HCT116 (cell line): Measurements from ENCODE around the gene TH. TPM values are rescaled to one million over a fixed set of nuclear protein-coding genes. Genes with fewer than 3 reads are reported as not detected.

Experiments
- ATAC-seq: fragments of 200-7000 bp; cut with Tn5 transposase; 2 replicates; pipeline ENCODE4 v1.9.1; 2020; ENCODE audit warnings: mild to moderate bottlenecking, moderate library complexity
- BruUV-seq: library from RNA; stranded (reverse); fragments of 400-500 nt; replicated peaks from 2 replicates; lab custom pipeline; 2021; lab: Mats Ljungman, UMichigan
- CTCF ChIA-PET: fragments of 300-600 bp; sonication (Branson Sonifier 250); formaldehyde crosslinking; loops from one replicate; lab custom pipeline; 2021; ENCODE audit warnings: antibody characterized with exemption; lab: Charles Lee
- POLR2A ChIA-PET: fragments of 300-600, 350-600 bp; sonication (Branson Sonifier 250); formaldehyde crosslinking; loops from one replicate; lab custom pipeline; 2021; ENCODE audit warnings: antibody characterized with exemption; lab: Charles Lee
- RAD21 ChIA-PET, 2 experiments: fragments of 300-600 bp; sonication (Branson Sonifier 250); formaldehyde crosslinking; loops; one replicate each; lab custom pipeline; 2023; ENCODE audit warnings: low total read pairs in 2 of 2; ENCODE audit not compliant: uncharacterized antibody in 2 of 2, unreplicated experiment in 2 of 2, low non-redundant PET in 1 of 2; lab: Charles Lee
- DNase-seq: peaks from one replicate; pipeline ENCODE4 v3.0.0-alpha.2; 2010; ENCODE audit warnings: low read depth, low spot score
- H2AFZ ChIP-seq: fragments of 200-600 bp; shearing (Covaris generic), sonication (generic); 2 replicates; pipeline ENCODE4 v1.6.1; 2017; ENCODE audit warnings: low read depth, mixed run types, mixed read lengths, antibody characterized with exemption, low read length; ENCODE audit not compliant: poor library complexity, severe bottlenecking
- H3K27ac ChIP-seq: 2 replicates; pipeline ENCODE4 v1.5.1; 2012; ENCODE audit warnings: low read depth, low read length
- H3K27me3 ChIP-seq: fragments of 200-600 bp; sonication (generic); 2 replicates; pipeline ENCODE4 v1.6.1; 2016; ENCODE audit warnings: mixed run types, low read length, mixed read lengths; ENCODE audit not compliant: insufficient read depth
- H3K36me3 ChIP-seq, 2 experiments: fragments of 200-500 bp in 1 of 2; fragments of 200-600 bp in 1 of 2; sonication (Bioruptor generic) in 1 of 2; sonication (generic) in 1 of 2; 2 replicates each; pipeline versions ENCODE4 v1.5.1 to v1.6.1; 2014 to 2016; ENCODE audit warnings: low read length in 2 of 2, inconsistent platforms in 1 of 2, mixed read lengths in 1 of 2, mixed run types in 1 of 2; ENCODE audit not compliant: insufficient read depth in 2 of 2, control insufficient read depth in 1 of 2
- H3K4me1 ChIP-seq, 2 experiments: fragments of 200-600 bp in 1 of 2; sonication (generic) in 1 of 2; 2 replicates each; pipeline versions ENCODE4 v1.5.1 to v1.6.1; 2012 to 2017; ENCODE audit warnings: low read length in 2 of 2, inconsistent platforms in 1 of 2, mild to moderate bottlenecking in 1 of 2, mixed read lengths in 1 of 2, mixed run types in 1 of 2, moderate library complexity in 1 of 2; ENCODE audit not compliant: insufficient read depth in 2 of 2, control insufficient read depth in 1 of 2
- H3K4me2 ChIP-seq: fragments of 200-600 bp; sonication (generic); 2 replicates; pipeline ENCODE4 v1.6.1; 2017; ENCODE audit warnings: mixed run types, low read length, mixed read lengths
- H3K4me3 ChIP-seq, 2 experiments: fragments of 200-600 bp in 1 of 2; sonication (generic) in 1 of 2; replicated peaks in 1 of 2; 2 replicates each; pipeline ENCODE4 v1.5.1; 2011 to 2016; ENCODE audit warnings: low read length in 2 of 2, control low read depth in 1 of 2, low read depth in 1 of 2, mild to moderate bottlenecking in 1 of 2, mixed read lengths in 1 of 2, mixed run types in 1 of 2
- H3K79me2 ChIP-seq: fragments of 200-600 bp; sonication (generic); 2 replicates; pipeline ENCODE4 v1.6.1; 2017; ENCODE audit warnings: mild to moderate bottlenecking, mixed run types, low read length, moderate library complexity, mixed read lengths; ENCODE audit not compliant: insufficient read depth
- H3K9ac ChIP-seq: fragments of 200-600 bp; sonication (generic); 2 replicates; pipeline ENCODE4 v1.6.1; 2016; ENCODE audit warnings: low read length, mixed read lengths
- H3K9me2 ChIP-seq: fragments of 200-600 bp; sonication (generic), shearing (Covaris generic); 2 replicates; pipeline ENCODE4 v1.6.1; 2017; ENCODE audit warnings: mixed run types, mild to moderate bottlenecking, moderate library complexity; ENCODE audit not compliant: insufficient read depth
- H3K9me3 ChIP-seq, 2 experiments: fragments of 200-500 bp in 1 of 2; fragments of 200-600 bp in 1 of 2; sonication (Bioruptor generic) in 1 of 2; sonication (generic) in 1 of 2; 2 replicates each; pipeline ENCODE4 v1.6.1; 2014 to 2017; ENCODE audit warnings: low read length in 2 of 2, mixed read lengths in 2 of 2, inconsistent platforms in 1 of 2, low read depth in 1 of 2, mild to moderate bottlenecking in 1 of 2, mixed run types in 1 of 2, moderate library complexity in 1 of 2; ENCODE audit not compliant: control insufficient read depth in 1 of 2, insufficient read depth in 1 of 2
- H4K20me1 ChIP-seq: fragments of 200-600 bp; sonication (generic), shearing (Covaris generic); 2 replicates; pipeline ENCODE4 v1.6.1; 2017; ENCODE audit warnings: mixed run types, mild to moderate bottlenecking, moderate library complexity; ENCODE audit not compliant: insufficient read depth
- ATF3 ChIP-seq: IDR thresholded peaks from 2 replicates; pipeline ENCODE4 v1.6.1; 2012
- CBX3 ChIP-seq: IDR thresholded peaks from 2 replicates; pipeline ENCODE4 v1.6.1; 2012; ENCODE audit warnings: low read depth
- EGR1 ChIP-seq: IDR thresholded peaks from 2 replicates; pipeline ENCODE4 v1.6.1; 2012; ENCODE audit warnings: low read depth
- ELF1 ChIP-seq: IDR thresholded peaks from 2 replicates; pipeline ENCODE4 v1.6.1; 2012; ENCODE audit warnings: low read depth, borderline replicate concordance
- EZH2 ChIP-seq: fragments of 200-600 bp; sonication (generic); IDR thresholded peaks from 2 replicates; pipeline ENCODE4 v1.6.1; 2017; ENCODE audit warnings: antibody characterized with exemption, mixed run types
- EZH2phosphoT487 ChIP-seq: fragments of 200-600 bp; IDR thresholded peaks from 2 replicates; pipeline ENCODE4 v1.6.1; 2018; ENCODE audit warnings: antibody characterized with exemption, borderline replicate concordance
- FOSL1 ChIP-seq: IDR thresholded peaks from 2 replicates; pipeline ENCODE4 v1.6.1; 2012; ENCODE audit warnings: low read depth
- MAX ChIP-seq: IDR thresholded peaks from 2 replicates; pipeline ENCODE4 v1.6.1; 2012
- POLR2A ChIP-seq: IDR thresholded peaks from 2 replicates; pipeline ENCODE4 v1.7.0; 2011; ENCODE audit warnings: borderline replicate concordance; ENCODE audit not compliant: insufficient read depth, insufficient read length; ENCODE audit errors: extremely low read depth
- POLR2AphosphoS5 ChIP-seq: IDR thresholded peaks from 2 replicates; pipeline ENCODE4 v1.6.1; 2011; ENCODE audit warnings: mild to moderate bottlenecking, low read depth, low read length, moderate library complexity
- RAD21 ChIP-seq: IDR thresholded peaks from 2 replicates; pipeline ENCODE4 v1.6.1; 2012; ENCODE audit warnings: low read depth, mild to moderate bottlenecking
- SP1 ChIP-seq: IDR thresholded peaks from 2 replicates; pipeline ENCODE4 v1.6.1; 2012; ENCODE audit warnings: low read depth
- SRF ChIP-seq: IDR thresholded peaks from 2 replicates; pipeline ENCODE4 v1.6.1; 2012; ENCODE audit warnings: low read depth
- TCF7L2 ChIP-seq: IDR thresholded peaks from 2 replicates; pipeline ENCODE4 v1.7.0; 2011; ENCODE audit warnings: borderline replicate concordance, inconsistent platforms; ENCODE audit not compliant: insufficient read depth, insufficient read length; ENCODE audit errors: extremely low read depth
- YY1 ChIP-seq: IDR thresholded peaks from 2 replicates; pipeline ENCODE4 v1.6.1; 2011; ENCODE audit warnings: low read length, low read depth, moderate library complexity, mild to moderate bottlenecking; ENCODE audit not compliant: insufficient replicate concordance; ENCODE audit errors: extremely low read depth
- ZBTB33 ChIP-seq: IDR thresholded peaks from 2 replicates; pipeline ENCODE4 v1.6.1; 2011; ENCODE audit warnings: mild to moderate bottlenecking, low read length, moderate library complexity; ENCODE audit not compliant: insufficient replicate concordance; ENCODE audit errors: extremely low read depth
- ZFX ChIP-seq: fragments of 450-650 bp; IDR thresholded peaks from 2 replicates; pipeline ENCODE4 v1.6.1; 2017
- ZNF274 ChIP-seq: fragments of 200-500 bp; sonication (Bioruptor generic); IDR thresholded peaks from 2 replicates; pipeline ENCODE4 v1.6.1; 2014; ENCODE audit warnings: mild to moderate bottlenecking, low read depth, low read length, inconsistent platforms
- intact Hi-C: fragments of 100-400 bp; cut with micrococcal nuclease; formaldehyde crosslinking; loops from 2 replicates; pipeline ENCODE4 v1.10.0; 2022
- total RNA-seq: library from RNA; stranded (reverse); gene quantifications from one replicate; pipeline ENCODE4 v1.2.1, GENCODE V29; 2021; ENCODE audit not compliant: unreplicated experiment
- TF ChIP-seq, protein P1 (sequence below), 3 experiments: fragments of 200-600 bp in 1 of 3; sonication (generic) in 1 of 3; IDR thresholded peaks in 2 of 3; conservative IDR thresholded peaks in 1 of 3; 2 replicates each; pipeline ENCODE4 v1.5.1; 2012 to 2017; ENCODE audit warnings: low read depth in 2 of 3, low read length in 2 of 3, antibody characterized with exemption in 1 of 3, borderline replicate concordance in 1 of 3, control low read depth in 1 of 3, mild to moderate bottlenecking in 1 of 3, mixed read lengths in 1 of 3, mixed run types in 1 of 3, moderate library complexity in 1 of 3; ENCODE audit not compliant: insufficient read depth in 1 of 3
- TF ChIP-seq, protein P2 (sequence below): IDR thresholded peaks from 2 replicates; pipeline ENCODE4 v1.6.1; 2012; ENCODE audit warnings: low read depth

Gene TH
- total RNA-seq, 1 experiment from 2014 or later = not detected

GRCh38 chr11:2214527-2215229 is 43.1 kb upstream of the TH start:
- Histone ChIP-seq H3K79me2 (no peaks in the 10 kb centered on the region), H3K27me3 (no peaks in the 10 kb centered on the region), H3K9me2 (no peaks in the 10 kb centered on the region), H3K9me3 (no peaks in the 10 kb centered on the region), H3K4me3 (no peak overlapping the region), H3K4me1 (peaks cover 13 to 17% of the 10 kb centered on the region in 2 experiments), H4K20me1 (no peaks in the 10 kb centered on the region), H3K4me2 (no peak overlapping the region), H3K36me3 (no peaks in the 10 kb centered on the region), H3K27ac (no peak overlapping the region), H3K9ac (no peak overlapping the region), H2AFZ (no peak overlapping the region)
- BruUV-seq = no TSS peak
- POLR2A ChIA-PET = no interaction called here
- CTCF ChIA-PET = no interaction called here
- no peak for DNase-seq
- ATAC-seq = no peak
- TF ChIP-seq FOSL1 = no peak
- no peak for TF ChIP-seq POLR2AphosphoS5
- no peak for TF ChIP-seq MAX
- TF ChIP-seq, protein P1, sequence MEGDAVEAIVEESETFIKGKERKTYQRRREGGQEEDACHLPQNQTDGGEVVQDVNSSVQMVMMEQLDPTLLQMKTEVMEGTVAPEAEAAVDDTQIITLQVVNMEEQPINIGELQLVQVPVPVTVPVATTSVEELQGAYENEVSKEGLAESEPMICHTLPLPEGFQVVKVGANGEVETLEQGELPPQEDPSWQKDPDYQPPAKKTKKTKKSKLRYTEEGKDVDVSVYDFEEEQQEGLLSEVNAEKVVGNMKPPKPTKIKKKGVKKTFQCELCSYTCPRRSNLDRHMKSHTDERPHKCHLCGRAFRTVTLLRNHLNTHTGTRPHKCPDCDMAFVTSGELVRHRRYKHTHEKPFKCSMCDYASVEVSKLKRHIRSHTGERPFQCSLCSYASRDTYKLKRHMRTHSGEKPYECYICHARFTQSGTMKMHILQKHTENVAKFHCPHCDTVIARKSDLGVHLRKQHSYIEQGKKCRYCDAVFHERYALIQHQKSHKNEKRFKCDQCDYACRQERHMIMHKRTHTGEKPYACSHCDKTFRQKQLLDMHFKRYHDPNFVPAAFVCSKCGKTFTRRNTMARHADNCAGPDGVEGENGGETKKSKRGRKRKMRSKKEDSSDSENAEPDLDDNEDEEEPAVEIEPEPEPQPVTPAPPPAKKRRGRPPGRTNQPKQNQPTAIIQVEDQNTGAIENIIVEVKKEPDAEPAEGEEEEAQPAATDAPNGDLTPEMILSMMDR (IDR thresholded peaks at IDR 0.05 in 2 of 3, conservative IDR thresholded peaks at IDR 0.05 in 1 of 3; ENCODE audit: borderline replicate concordance in 1 of 3, insufficient read depth in 1 of 3, low read depth in 2 of 3, low read length in 2 of 3) = no peak
- no peak for TF ChIP-seq ELF1
- no peak for TF ChIP-seq ZNF274
- TF ChIP-seq POLR2A = no peak
- no peak for TF ChIP-seq EGR1
- TF ChIP-seq, protein P2, sequence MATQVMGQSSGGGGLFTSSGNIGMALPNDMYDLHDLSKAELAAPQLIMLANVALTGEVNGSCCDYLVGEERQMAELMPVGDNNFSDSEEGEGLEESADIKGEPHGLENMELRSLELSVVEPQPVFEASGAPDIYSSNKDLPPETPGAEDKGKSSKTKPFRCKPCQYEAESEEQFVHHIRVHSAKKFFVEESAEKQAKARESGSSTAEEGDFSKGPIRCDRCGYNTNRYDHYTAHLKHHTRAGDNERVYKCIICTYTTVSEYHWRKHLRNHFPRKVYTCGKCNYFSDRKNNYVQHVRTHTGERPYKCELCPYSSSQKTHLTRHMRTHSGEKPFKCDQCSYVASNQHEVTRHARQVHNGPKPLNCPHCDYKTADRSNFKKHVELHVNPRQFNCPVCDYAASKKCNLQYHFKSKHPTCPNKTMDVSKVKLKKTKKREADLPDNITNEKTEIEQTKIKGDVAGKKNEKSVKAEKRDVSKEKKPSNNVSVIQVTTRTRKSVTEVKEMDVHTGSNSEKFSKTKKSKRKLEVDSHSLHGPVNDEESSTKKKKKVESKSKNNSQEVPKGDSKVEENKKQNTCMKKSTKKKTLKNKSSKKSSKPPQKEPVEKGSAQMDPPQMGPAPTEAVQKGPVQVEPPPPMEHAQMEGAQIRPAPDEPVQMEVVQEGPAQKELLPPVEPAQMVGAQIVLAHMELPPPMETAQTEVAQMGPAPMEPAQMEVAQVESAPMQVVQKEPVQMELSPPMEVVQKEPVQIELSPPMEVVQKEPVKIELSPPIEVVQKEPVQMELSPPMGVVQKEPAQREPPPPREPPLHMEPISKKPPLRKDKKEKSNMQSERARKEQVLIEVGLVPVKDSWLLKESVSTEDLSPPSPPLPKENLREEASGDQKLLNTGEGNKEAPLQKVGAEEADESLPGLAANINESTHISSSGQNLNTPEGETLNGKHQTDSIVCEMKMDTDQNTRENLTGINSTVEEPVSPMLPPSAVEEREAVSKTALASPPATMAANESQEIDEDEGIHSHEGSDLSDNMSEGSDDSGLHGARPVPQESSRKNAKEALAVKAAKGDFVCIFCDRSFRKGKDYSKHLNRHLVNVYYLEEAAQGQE = no peak
- TF ChIP-seq YY1 = no peak
- no peak for TF ChIP-seq CBX3
- no peak for TF ChIP-seq ZFX
- TF ChIP-seq EZH2 = no peak
- TF ChIP-seq ZBTB33 = no peak
- TF ChIP-seq TCF7L2 = no peak
- no peak for TF ChIP-seq RAD21
- no peak for TF ChIP-seq SP1
- no peak for TF ChIP-seq ATF3
- no peak for TF ChIP-seq EZH2phosphoT487
- TF ChIP-seq SRF = no peak
- RAD21 ChIA-PET = no interaction called here
- intact Hi-C loops = no loop called here
